NCI-H187 (cell line): ENCODE data around the gene CCDC137.
A peak's percentile ranks its signal among the peaks of the same experiment; 100 is the strongest.

Experiments
- DNase-seq, 2 experiments: peaks; one replicate each; lab custom pipeline; 2025; lab: John Stamatoyannopoulos, UW

The CCDC137 gene

GRCh38 chr17:81682565-81683207 is 16.1 kb downstream of the CCDC137 start:
- DNase-seq: no peak

GRCh38 chr17:81683208-81683583 is 16.7 kb downstream of the CCDC137 start:
- DNase-seq: no peak

GRCh38 chr17:81683584-81684441 is 17.3 kb downstream of the CCDC137 start, which contains the start of the genes ARL16 and HGS:
ARL16 (minus strand) TSS chr17:81683797; CDS start chr17:81683753, 44 bp downstream.
HGS (plus strand) TSS chr17:81684011; CDS start chr17:81684067, 56 bp downstream.
- peak; percentile 97 to 98 for DNase-seq

GRCh38 chr17:81684442-81684911 is 17.9 kb downstream of the CCDC137 start:
- no peak for DNase-seq

- DNase-seq: no peak
Measured at GRCh38 chr17:81685108-81685507, 18.6 kb downstream of the CCDC137 start.

- DNase-seq: no peak
Measured at GRCh38 chr17:81686614-81687013, 20.1 kb downstream of the CCDC137 start.

- DNase-seq: no peak
Measured at GRCh38 chr17:81687770-81688541, 21.4 kb downstream of the CCDC137 start.

- no peak for DNase-seq
Measured at GRCh38 chr17:81688616-81689015, 22.1 kb downstream of the CCDC137 start.

- no peak for DNase-seq
Measured at GRCh38 chr17:81690066-81690465, 23.5 kb downstream of the CCDC137 start.

GRCh38 chr17:81690549-81690948 is 24.0 kb downstream of the CCDC137 start:
- no peak for DNase-seq

- DNase-seq: no peak
Measured at GRCh38 chr17:81691196-81691595, 24.7 kb downstream of the CCDC137 start.

- no peak for DNase-seq
Measured at GRCh38 chr17:81691608-81692007, 25.1 kb downstream of the CCDC137 start.

GRCh38 chr17:81693509-81694210 is 27.1 kb downstream of the CCDC137 start:
- no peak for DNase-seq

GRCh38 chr17:81694810-81695209 is 28.3 kb downstream of the CCDC137 start:
- no peak for DNase-seq

- DNase-seq: no peak
Measured at GRCh38 chr17:81695211-81695610, 28.7 kb downstream of the CCDC137 start.

- DNase-seq: no peak
Measured at GRCh38 chr17:81695801-81696200, 29.3 kb downstream of the CCDC137 start.

- DNase-seq: no peak
Measured at GRCh38 chr17:81696218-81696941, 29.8 kb downstream of the CCDC137 start.

- DNase-seq: no peak
Measured at GRCh38 chr17:81697261-81698044, 30.9 kb downstream of the CCDC137 start.

GRCh38 chr17:81700353-81701287 is 34.1 kb downstream of the CCDC137 start:
- no peak for DNase-seq
